ENCODE data around the gene PPP1R14D. TPM values are rescaled to one million over a fixed set of nuclear protein-coding genes. Genes with fewer than 3 reads are reported as not detected.
A peak's percentile ranks its signal among the peaks of the same experiment; 100 is the strongest.

Gene PPP1R14D
- total RNA-seq, 2 experiments from 2014 or later: not detected

DNA sequence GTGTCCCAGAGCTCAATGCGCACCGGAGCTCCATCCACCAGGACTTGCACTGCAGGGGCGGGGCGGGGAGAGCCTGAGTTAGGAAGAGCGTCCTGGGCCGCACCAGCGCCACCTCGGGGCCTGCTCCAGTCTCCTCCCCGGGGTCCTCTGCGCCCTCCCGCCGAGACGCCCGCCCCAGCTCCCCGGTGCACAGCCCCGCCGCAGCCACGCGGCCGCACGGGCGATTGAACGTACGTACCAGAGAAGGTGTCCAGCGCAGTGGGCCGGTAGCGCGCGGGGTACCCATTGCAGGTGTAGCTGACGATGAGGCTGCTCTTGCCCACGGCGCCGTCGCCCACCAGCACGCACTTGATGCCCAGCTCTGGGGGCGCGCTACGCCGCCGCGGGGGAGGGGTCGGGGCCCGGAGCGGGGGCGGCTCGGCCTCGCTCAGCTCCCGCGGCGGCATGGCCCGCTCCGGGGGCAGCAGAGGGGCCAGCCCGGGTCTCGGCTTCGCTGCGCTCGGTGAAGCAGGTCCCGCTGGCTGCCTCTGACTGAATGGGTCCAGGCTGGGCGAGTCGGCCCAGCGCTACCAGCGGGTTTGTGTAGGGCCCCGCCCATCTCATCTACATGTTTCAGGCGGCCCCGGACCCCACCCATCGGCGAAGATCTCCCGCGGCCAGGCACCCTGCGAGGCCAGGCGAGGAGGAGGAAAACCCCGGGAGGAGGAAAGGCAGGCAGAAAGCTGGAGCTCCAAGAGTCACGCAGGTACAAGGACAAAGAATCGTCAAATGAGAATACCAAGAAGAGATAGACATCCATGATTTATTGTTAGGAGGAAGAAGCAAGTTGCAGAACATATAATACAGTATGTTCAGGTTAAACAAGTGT is 45.4 kb upstream of the PPP1R14D start, which contains the start of gene RHOV:
RHOV (minus strand) TSS at position 541 of the 868 bp plus-strand sequence; CDS start at position 446, 95 bp downstream.
- peak within 1 kb of the TSS; percentile 81 for H3K4me3 Mint-ChIP-seq
- H3K9me3 Mint-ChIP-seq: no peaks in the 10 kb centered on the region
- H3K27me3 Mint-ChIP-seq: no peaks in the 10 kb centered on the region
- Histone ChIP-seq H3K27me3 (ENCODE audit: control insufficient read depth in 1 of 2, insufficient read depth in 2 of 2, low read length in 2 of 2) (no peaks in the 10 kb centered on the region), H3K4me1 (ENCODE audit: insufficient read depth, low read length) (peaks cover 14% of the 10 kb centered on the region), H3K36me3 (ENCODE audit: insufficient read depth, low read length) (no peaks in the 10 kb centered on the region), H3K4me3 (ENCODE audit: low read length) (peak within 1 kb of the TSS; percentile 53), H3K27ac (ENCODE audit: low read depth in 1 of 2, low read length in 2 of 2) (no peak within 1 kb of the TSS), H3K9me3 (ENCODE audit: control insufficient read depth in 1 of 2, insufficient read depth in 1 of 2, low read length in 2 of 2) (peaks cover 0 to 6% of the 10 kb centered on the region in 2 experiments)
- POLR2A ChIA-PET: interaction anchor here (1.1 to 1.6 kb wide), 3 partner anchors 15 to 33 kb away, joined by 3 to 10 read pairs (median 6); partner anchors contain the start of gene VPS18
- TF ChIP-seq, protein P1, sequence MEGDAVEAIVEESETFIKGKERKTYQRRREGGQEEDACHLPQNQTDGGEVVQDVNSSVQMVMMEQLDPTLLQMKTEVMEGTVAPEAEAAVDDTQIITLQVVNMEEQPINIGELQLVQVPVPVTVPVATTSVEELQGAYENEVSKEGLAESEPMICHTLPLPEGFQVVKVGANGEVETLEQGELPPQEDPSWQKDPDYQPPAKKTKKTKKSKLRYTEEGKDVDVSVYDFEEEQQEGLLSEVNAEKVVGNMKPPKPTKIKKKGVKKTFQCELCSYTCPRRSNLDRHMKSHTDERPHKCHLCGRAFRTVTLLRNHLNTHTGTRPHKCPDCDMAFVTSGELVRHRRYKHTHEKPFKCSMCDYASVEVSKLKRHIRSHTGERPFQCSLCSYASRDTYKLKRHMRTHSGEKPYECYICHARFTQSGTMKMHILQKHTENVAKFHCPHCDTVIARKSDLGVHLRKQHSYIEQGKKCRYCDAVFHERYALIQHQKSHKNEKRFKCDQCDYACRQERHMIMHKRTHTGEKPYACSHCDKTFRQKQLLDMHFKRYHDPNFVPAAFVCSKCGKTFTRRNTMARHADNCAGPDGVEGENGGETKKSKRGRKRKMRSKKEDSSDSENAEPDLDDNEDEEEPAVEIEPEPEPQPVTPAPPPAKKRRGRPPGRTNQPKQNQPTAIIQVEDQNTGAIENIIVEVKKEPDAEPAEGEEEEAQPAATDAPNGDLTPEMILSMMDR (IDR thresholded peaks at IDR 0.05): no peak
- no peak within 1 kb of the TSS for H3K27ac Mint-ChIP-seq
- H3K36me3 Mint-ChIP-seq (ENCODE audit: low read depth): no peaks in the 10 kb centered on the region
- H3K4me1 Mint-ChIP-seq (ENCODE audit: low read depth): peaks cover 5% of the 10 kb centered on the region
- CTCF ChIA-PET: interaction anchor here (0.6 to 2.9 kb wide), 6 partner anchors 11 to 30 kb away, joined by 3 to 31 read pairs (median 7); partner anchors contain the start of gene VPS18
- DNase-seq (peak in 13 of 14 experiments; percentile 19 to 73 (median 44)), ATAC-seq (ENCODE audit: poor library complexity) (peak; percentile 87)
- intact Hi-C loops (cut with DNase I, micrococcal nuclease): no loop called here

- TF ChIP-seq, protein P1 (IDR thresholded peaks at IDR 0.05): no peak
- H3K9me3 Mint-ChIP-seq: no peaks in the 10 kb centered on the region
- Histone ChIP-seq H3K36me3 (ENCODE audit: insufficient read depth, low read length) (no peaks in the 10 kb centered on the region), H3K27ac (ENCODE audit: low read depth in 1 of 2, low read length in 2 of 2) (no peak overlapping the region), H3K9me3 (ENCODE audit: control insufficient read depth in 1 of 2, insufficient read depth in 1 of 2, low read length in 2 of 2) (peaks cover 0 to 6% of the 10 kb centered on the region in 2 experiments), H3K4me1 (ENCODE audit: insufficient read depth, low read length) (peaks cover 14% of the 10 kb centered on the region), H3K4me3 (ENCODE audit: low read length) (peak overlapping the region; percentile 53), H3K27me3 (ENCODE audit: control insufficient read depth in 1 of 2, insufficient read depth in 2 of 2, low read length in 2 of 2) (no peaks in the 10 kb centered on the region)
- H3K27ac Mint-ChIP-seq: no peak overlapping the region
- no peaks in the 10 kb centered on the region for H3K36me3 Mint-ChIP-seq (ENCODE audit: low read depth)
- DNase-seq (no peak), ATAC-seq (ENCODE audit: poor library complexity) (no peak)
- ChIA-PET CTCF (interaction anchor here (1.2 to 2.9 kb wide), 6 partner anchors 10 to 31 kb away, joined by 3 to 31 read pairs (median 10); partner anchors contain the start of gene VPS18), POLR2A (interaction anchor here (1.1 to 1.6 kb wide), 3 partner anchors 14 to 34 kb away, joined by 3 to 10 read pairs (median 6); partner anchors contain the start of gene VPS18)
- peak overlapping the region; percentile 76 for H3K4me3 Mint-ChIP-seq
- intact Hi-C loops (cut with DNase I, micrococcal nuclease): no loop called here
- no peaks in the 10 kb centered on the region for H3K27me3 Mint-ChIP-seq
- H3K4me1 Mint-ChIP-seq (ENCODE audit: low read depth): peaks cover 5% of the 10 kb centered on the region
Observed at GRCh38 chr15:40872791-40873693, 44.5 kb upstream of the PPP1R14D start.

Measured in CD4-positive, alpha-beta T cell (primary cell).